K562 (cell line): ENCODE data around the gene POLR3A. TPM values are rescaled to one million over a fixed set of nuclear protein-coding genes. Genes with fewer than 3 reads are reported as not detected.

ENCODE experiments used
- ARNT ChIP-seq, 2 experiments: fragments of 450-650 bp; IDR thresholded peaks; 2 replicates each; pipeline ENCODE4 v1.6.1; 2016; ENCODE audit warnings: mild to moderate bottlenecking in 1 of 2
- BCL6 ChIP-seq: fragments of 250-450 bp; sonication (Bioruptor Pico); IDR thresholded peaks from 2 replicates; pipeline ENCODE4 v1.4.0; 2020
- DNMT1 ChIP-seq: fragments of 450-650 bp; IDR thresholded peaks from 2 replicates; pipeline ENCODE4 v1.6.1; 2016; ENCODE audit warnings: antibody characterized with exemption, mild to moderate bottlenecking
- GABPA ChIP-seq: fragments of 200-800 bp; sonication (Bioruptor generic); conservative IDR thresholded peaks from 2 replicates; pipeline ENCODE4 v1.6.1; 2016; ENCODE audit warnings: low read depth, missing genetic modification characterization, missing compliant biosample characterization
- HDAC3 ChIP-seq: fragments of 450-650 bp; IDR thresholded peaks from 2 replicates; pipeline ENCODE4 v1.6.1; 2018; ENCODE audit warnings: borderline replicate concordance, mild to moderate bottlenecking, moderate library complexity; ENCODE audit not compliant: partially characterized antibody
- HLTF ChIP-seq: fragments of 450-650 bp; IDR thresholded peaks from 2 replicates; pipeline ENCODE4 v1.6.1; 2016
- MCM7 ChIP-seq, 2 experiments: fragments of 450-650 bp; IDR thresholded peaks; 2 replicates each; pipeline ENCODE4 v1.6.1; 2016 to 2018
- NFE2 ChIP-seq: IDR thresholded peaks from 2 replicates; pipeline ENCODE4 v1.6.1; 2014; ENCODE audit warnings: antibody characterized with exemption, low read depth
- NRF1 ChIP-seq, 2 experiments: fragments of 450-650 bp; IDR thresholded peaks in 1 of 2; conservative IDR thresholded peaks in 1 of 2; 2 replicates each; pipeline ENCODE4 v1.6.1; 2014; ENCODE audit warnings: mild to moderate bottlenecking in 2 of 2
- PTTG1 ChIP-seq: fragments of 450-650 bp; IDR thresholded peaks from 2 replicates; pipeline ENCODE4 v1.6.1; 2016; ENCODE audit warnings: low read depth, mild to moderate bottlenecking, missing genetic modification characterization, missing compliant biosample characterization
- RUNX1 ChIP-seq: sonication (generic); IDR thresholded peaks from 2 replicates; pipeline ENCODE4 v1.6.1; 2016; ENCODE audit warnings: antibody characterized with exemption, low read depth
- SMARCA5 ChIP-seq: fragments of 450-650 bp; IDR thresholded peaks from 2 replicates; pipeline ENCODE4 v1.6.1; 2016
- SRSF1 ChIP-seq: fragments of 200-400 bp; formaldehyde crosslinking; IDR thresholded peaks from 2 replicates; pipeline ENCODE4 v1.6.1; 2017; ENCODE audit warnings: mild to moderate bottlenecking, low read depth, low read length, moderate library complexity
- TAF7 ChIP-seq: fragments of 450-650 bp; IDR thresholded peaks from 2 replicates; pipeline ENCODE4 v1.6.1; 2016; ENCODE audit warnings: missing genetic modification characterization, missing compliant biosample characterization
- TFAM ChIP-seq: fragments of 250-450 bp; sonication (Bioruptor Pico); conservative IDR thresholded peaks from 2 replicates; pipeline ENCODE4 v1.5.0; 2021; ENCODE audit warnings: mild to moderate bottlenecking, moderate library complexity
- ZNF133 ChIP-seq: fragments of 250-450 bp; sonication (Bioruptor Pico); IDR thresholded peaks from 2 replicates; pipeline ENCODE4 v1.4.0; 2020; ENCODE audit warnings: mild to moderate bottlenecking
- polyA plus RNA-seq, 8 experiments: library from polyadenylated mRNA; depleted of rRNA in 4 of 8; stranded (reverse) in 5 of 8; unstranded in 3 of 8; fragments of >200 nt; fragmentation: Nextera tagmentation in 2 of 8; fragmentation: Illumina TruSeq in 1 of 8; extraction: Ambion mirVana in 2 of 8; extraction: Trizol in 1 of 8; gene quantifications; 2 replicates each; pipeline versions ENCODE4 v1.2.1 to v1.2.3, GENCODE V29; 2011 to 2014; ENCODE audit warnings: inconsistent platforms in 1 of 8, missing spikeins in 1 of 8
- total RNA-seq, 7 experiments: library from RNA; depleted of rRNA in 6 of 7; stranded (reverse); fragments of >200 nt in 6 of 7; fragmentation: Illumina TruSeq in 2 of 7; extraction: Trizol in 2 of 7; gene quantifications; 2 replicates each; pipeline versions ENCODE4 v1.2.1 to v1.2.3, GENCODE V29; 2011 to 2021; ENCODE audit warnings: low replicate concordance in 1 of 7
- TF ChIP-seq, protein P1 (sequence below): sonication (generic); formaldehyde crosslinking; IDR thresholded peaks from 2 replicates; pipeline ENCODE4 v1.8.1; 2022; ENCODE audit warnings: missing genetic modification reagents
- TF ChIP-seq, protein P2 (sequence below): IDR thresholded peaks from 3 replicates; pipeline ENCODE4 v1.6.1; 2011; ENCODE audit warnings: borderline replicate concordance, mild to moderate bottlenecking, moderate library complexity; ENCODE audit not compliant: insufficient read length; ENCODE audit errors: extremely low read depth
- TF ChIP-seq, protein P3 (sequence below): fragments of 450-650 bp; IDR thresholded peaks from 2 replicates; pipeline ENCODE4 v1.6.1; 2017; ENCODE audit warnings: antibody characterized with exemption, mild to moderate bottlenecking
- TF ChIP-seq, protein P4 (sequence below): IDR thresholded peaks from 2 replicates; pipeline ENCODE4 v1.6.1; 2016; ENCODE audit warnings: missing genetic modification characterization, missing compliant biosample characterization

Gene POLR3A
- total and polyA plus RNA-seq, 9 of the 15 experiments (the other 6 are each of a cell fraction or from before 2014, with no cell fraction given): 14.9 to 37.0 (median 26.7) TPM

- TF ChIP-seq, protein P1, sequence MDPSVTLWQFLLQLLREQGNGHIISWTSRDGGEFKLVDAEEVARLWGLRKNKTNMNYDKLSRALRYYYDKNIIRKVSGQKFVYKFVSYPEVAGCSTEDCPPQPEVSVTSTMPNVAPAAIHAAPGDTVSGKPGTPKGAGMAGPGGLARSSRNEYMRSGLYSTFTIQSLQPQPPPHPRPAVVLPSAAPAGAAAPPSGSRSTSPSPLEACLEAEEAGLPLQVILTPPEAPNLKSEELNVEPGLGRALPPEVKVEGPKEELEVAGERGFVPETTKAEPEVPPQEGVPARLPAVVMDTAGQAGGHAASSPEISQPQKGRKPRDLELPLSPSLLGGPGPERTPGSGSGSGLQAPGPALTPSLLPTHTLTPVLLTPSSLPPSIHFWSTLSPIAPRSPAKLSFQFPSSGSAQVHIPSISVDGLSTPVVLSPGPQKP: no peak
- TF ChIP-seq RUNX1 (no peak), SMARCA5 (no peak), ARNT (IDR thresholded peaks at IDR 0.05) (no peak), SRSF1 (no peak), ZNF133 (no peak), TAF7 (tag) (no peak), DNMT1 (no peak), BCL6 (CRISPR knock-in tag) (no peak), HLTF (no peak), HDAC3 (no peak), GABPA (tag) (no peak), MCM7 (IDR thresholded peaks at IDR 0.05) (no peak), TFAM (no peak), NRF1 (conservative IDR thresholded peaks at IDR 0.05 in 1 of 2, IDR thresholded peaks at IDR 0.05 in 1 of 2) (0 out of 4 replicates have a peak, but pooled peaks of 1 of the 2 experiments have one; percentile 16), PTTG1 (tag) (no peak), NFE2 (no peak)
- TF ChIP-seq, protein P2, sequence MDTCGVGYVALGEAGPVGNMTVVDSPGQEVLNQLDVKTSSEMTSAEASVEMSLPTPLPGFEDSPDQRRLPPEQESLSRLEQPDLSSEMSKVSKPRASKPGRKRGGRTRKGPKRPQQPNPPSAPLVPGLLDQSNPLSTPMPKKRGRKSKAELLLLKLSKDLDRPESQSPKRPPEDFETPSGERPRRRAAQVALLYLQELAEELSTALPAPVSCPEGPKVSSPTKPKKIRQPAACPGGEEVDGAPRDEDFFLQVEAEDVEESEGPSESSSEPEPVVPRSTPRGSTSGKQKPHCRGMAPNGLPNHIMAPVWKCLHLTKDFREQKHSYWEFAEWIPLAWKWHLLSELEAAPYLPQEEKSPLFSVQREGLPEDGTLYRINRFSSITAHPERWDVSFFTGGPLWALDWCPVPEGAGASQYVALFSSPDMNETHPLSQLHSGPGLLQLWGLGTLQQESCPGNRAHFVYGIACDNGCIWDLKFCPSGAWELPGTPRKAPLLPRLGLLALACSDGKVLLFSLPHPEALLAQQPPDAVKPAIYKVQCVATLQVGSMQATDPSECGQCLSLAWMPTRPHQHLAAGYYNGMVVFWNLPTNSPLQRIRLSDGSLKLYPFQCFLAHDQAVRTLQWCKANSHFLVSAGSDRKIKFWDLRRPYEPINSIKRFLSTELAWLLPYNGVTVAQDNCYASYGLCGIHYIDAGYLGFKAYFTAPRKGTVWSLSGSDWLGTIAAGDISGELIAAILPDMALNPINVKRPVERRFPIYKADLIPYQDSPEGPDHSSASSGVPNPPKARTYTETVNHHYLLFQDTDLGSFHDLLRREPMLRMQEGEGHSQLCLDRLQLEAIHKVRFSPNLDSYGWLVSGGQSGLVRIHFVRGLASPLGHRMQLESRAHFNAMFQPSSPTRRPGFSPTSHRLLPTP: no peak
- TF ChIP-seq, protein P3, sequence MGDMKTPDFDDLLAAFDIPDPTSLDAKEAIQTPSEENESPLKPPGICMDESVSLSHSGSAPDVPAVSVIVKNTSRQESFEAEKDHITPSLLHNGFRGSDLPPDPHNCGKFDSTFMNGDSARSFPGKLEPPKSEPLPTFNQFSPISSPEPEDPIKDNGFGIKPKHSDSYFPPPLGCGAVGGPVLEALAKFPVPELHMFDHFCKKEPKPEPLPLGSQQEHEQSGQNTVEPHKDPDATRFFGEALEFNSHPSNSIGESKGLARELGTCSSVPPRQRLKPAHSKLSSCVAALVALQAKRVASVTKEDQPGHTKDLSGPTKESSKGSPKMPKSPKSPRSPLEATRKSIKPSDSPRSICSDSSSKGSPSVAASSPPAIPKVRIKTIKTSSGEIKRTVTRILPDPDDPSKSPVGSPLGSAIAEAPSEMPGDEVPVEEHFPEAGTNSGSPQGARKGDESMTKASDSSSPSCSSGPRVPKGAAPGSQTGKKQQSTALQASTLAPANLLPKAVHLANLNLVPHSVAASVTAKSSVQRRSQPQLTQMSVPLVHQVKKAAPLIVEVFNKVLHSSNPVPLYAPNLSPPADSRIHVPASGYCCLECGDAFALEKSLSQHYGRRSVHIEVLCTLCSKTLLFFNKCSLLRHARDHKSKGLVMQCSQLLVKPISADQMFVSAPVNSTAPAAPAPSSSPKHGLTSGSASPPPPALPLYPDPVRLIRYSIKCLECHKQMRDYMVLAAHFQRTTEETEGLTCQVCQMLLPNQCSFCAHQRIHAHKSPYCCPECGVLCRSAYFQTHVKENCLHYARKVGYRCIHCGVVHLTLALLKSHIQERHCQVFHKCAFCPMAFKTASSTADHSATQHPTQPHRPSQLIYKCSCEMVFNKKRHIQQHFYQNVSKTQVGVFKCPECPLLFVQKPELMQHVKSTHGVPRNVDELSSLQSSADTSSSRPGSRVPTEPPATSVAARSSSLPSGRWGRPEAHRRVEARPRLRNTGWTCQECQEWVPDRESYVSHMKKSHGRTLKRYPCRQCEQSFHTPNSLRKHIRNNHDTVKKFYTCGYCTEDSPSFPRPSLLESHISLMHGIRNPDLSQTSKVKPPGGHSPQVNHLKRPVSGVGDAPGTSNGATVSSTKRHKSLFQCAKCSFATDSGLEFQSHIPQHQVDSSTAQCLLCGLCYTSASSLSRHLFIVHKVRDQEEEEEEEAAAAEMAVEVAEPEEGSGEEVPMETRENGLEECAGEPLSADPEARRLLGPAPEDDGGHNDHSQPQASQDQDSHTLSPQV: peak; percentile 44; the same call in 1 of the 2 replicates
- TF ChIP-seq, protein P4, sequence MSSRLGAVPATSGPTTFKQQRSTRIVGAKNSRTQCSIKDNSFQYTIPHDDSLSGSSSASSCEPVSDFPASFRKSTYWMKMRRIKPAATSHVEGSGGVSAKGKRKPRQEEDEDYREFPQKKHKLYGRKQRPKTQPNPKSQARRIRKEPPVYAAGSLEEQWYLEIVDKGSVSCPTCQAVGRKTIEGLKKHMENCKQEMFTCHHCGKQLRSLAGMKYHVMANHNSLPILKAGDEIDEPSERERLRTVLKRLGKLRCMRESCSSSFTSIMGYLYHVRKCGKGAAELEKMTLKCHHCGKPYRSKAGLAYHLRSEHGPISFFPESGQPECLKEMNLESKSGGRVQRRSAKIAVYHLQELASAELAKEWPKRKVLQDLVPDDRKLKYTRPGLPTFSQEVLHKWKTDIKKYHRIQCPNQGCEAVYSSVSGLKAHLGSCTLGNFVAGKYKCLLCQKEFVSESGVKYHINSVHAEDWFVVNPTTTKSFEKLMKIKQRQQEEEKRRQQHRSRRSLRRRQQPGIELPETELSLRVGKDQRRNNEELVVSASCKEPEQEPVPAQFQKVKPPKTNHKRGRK (tag): no peak
Measured at GRCh38 chr10:77925795-77926565, 103.3 kb downstream of the POLR3A start (continued).
